Memory B cell (primary cell): Measurements from ENCODE around the gene OPTC.
"Not testable (repeated sequence)": the region's sequence is repeated elsewhere in the genome, so short reads cannot be mapped to it uniquely, and the experiment has no call there.

ENCODE experiments used
- ATAC-seq: fragments of 150-1000 bp; cut with Tn5 transposase; 2 replicates; pipeline ENCODE4 v1.10.0; 2021; ENCODE audit warnings: low read depth, mild to moderate bottlenecking, moderate library complexity
- DNase-seq, 2 donors: peaks; one replicate each; pipeline ENCODE4 v3.0.0; 2022; ENCODE audit warnings: low spot score in 2 of 2
- H3K27ac Mint-ChIP-seq: one replicate; pipeline ENCODE4 v1.8.0; 2022; ENCODE audit warnings: mild to moderate bottlenecking, moderate library complexity, mixed read lengths
- H3K27me3 Mint-ChIP-seq: one replicate; pipeline ENCODE4 v1.8.0; 2022; ENCODE audit warnings: mixed read lengths
- H3K36me3 Mint-ChIP-seq: one replicate; pipeline ENCODE4 v1.8.0; 2022; ENCODE audit warnings: mild to moderate bottlenecking, mixed read lengths
- H3K4me1 Mint-ChIP-seq: one replicate; pipeline ENCODE4 v1.8.0; 2022; ENCODE audit warnings: mixed read lengths
- H3K4me3 Mint-ChIP-seq: one replicate; pipeline ENCODE4 v1.8.0; 2022; ENCODE audit warnings: mild to moderate bottlenecking, moderate library complexity, mixed read lengths
- H3K9me3 Mint-ChIP-seq: one replicate; pipeline ENCODE4 v1.8.0; 2022; ENCODE audit warnings: mixed read lengths

The OPTC gene

GRCh38 chr1:203493901-203494300 lies at the start of gene OPTC:
Gene OPTC, plus strand, starts transcription at chr1:203494153. Its CDS starts 1,853 bp downstream, at chr1:203496006.
- ATAC-seq (no peak), DNase-seq (no peak)
- Mint-ChIP-seq H3K9me3 (no peaks in the 10 kb centered on the region), H3K36me3 (no peaks in the 10 kb centered on the region), H3K4me3 (no peak within 1 kb of the TSS), H3K4me1 (no peaks in the 10 kb centered on the region), H3K27me3 (peaks cover 13% of the 10 kb centered on the region), H3K27ac (no peak within 1 kb of the TSS)

GRCh38 chr1:203444171-203444576 lies 49.8 kb upstream of the OPTC start:
- Mint-ChIP-seq H3K27me3 (peaks cover 9% of the 10 kb centered on the region), H3K9me3 (peaks cover 2% of the 10 kb centered on the region), H3K4me1 (no peaks in the 10 kb centered on the region), H3K36me3 (peaks cover 2% of the 10 kb centered on the region), H3K27ac (no peak overlapping the region), H3K4me3 (no peak overlapping the region)
- DNase-seq (no peak), ATAC-seq (no peak)

GRCh38 chr1:203447151-203447550 lies 46.8 kb upstream of the OPTC start:
- Mint-ChIP-seq H3K27me3 (peaks cover 14% of the 10 kb centered on the region), H3K9me3 (peaks cover 2% of the 10 kb centered on the region), H3K4me1 (no peaks in the 10 kb centered on the region), H3K27ac (no peak overlapping the region), H3K4me3 (no peak overlapping the region), H3K36me3 (peaks cover 2% of the 10 kb centered on the region)
- DNase-seq (no peak), ATAC-seq (no peak)

- not testable (repeated sequence) for H3K36me3 Mint-ChIP-seq, DNase-seq, H3K4me1 Mint-ChIP-seq, H3K27ac Mint-ChIP-seq, H3K4me3 Mint-ChIP-seq, ATAC-seq, H3K9me3 Mint-ChIP-seq
- H3K27me3 Mint-ChIP-seq = peaks cover 14% of the 10 kb centered on the region
Observed at GRCh38 chr1:203447598-203447997, 46.4 kb upstream of the OPTC start.

- H3K27ac Mint-ChIP-seq = no peak overlapping the region
- peaks cover 15% of the 10 kb centered on the region for H3K27me3 Mint-ChIP-seq
- ATAC-seq = no peak
- H3K4me1 Mint-ChIP-seq = peaks cover 4% of the 10 kb centered on the region
- DNase-seq = no peak
- H3K36me3 Mint-ChIP-seq = peaks cover 2% of the 10 kb centered on the region
- peaks cover 2% of the 10 kb centered on the region for H3K9me3 Mint-ChIP-seq
- no peak overlapping the region for H3K4me3 Mint-ChIP-seq
Observed at GRCh38 chr1:203448521-203449061, 45.4 kb upstream of the OPTC start.

GRCh38 chr1:203450001-203450400 lies 44.0 kb upstream of the OPTC start:
- no peak for DNase-seq
- Mint-ChIP-seq H3K36me3 (peaks cover 1% of the 10 kb centered on the region), H3K4me3 (no peak overlapping the region), H3K27me3 (peaks cover 17% of the 10 kb centered on the region), H3K27ac (no peak overlapping the region), H3K4me1 (peaks cover 6% of the 10 kb centered on the region), H3K9me3 (peaks cover under 1% of the 10 kb centered on the region)
- no peak for ATAC-seq

- Mint-ChIP-seq H3K4me3 (no peak overlapping the region), H3K27ac (no peak overlapping the region), H3K9me3 (no peaks in the 10 kb centered on the region), H3K36me3 (no peaks in the 10 kb centered on the region), H3K4me1 (peaks cover 6% of the 10 kb centered on the region), H3K27me3 (peaks cover 20% of the 10 kb centered on the region)
- ATAC-seq (no peak), DNase-seq (no peak)
Observed at GRCh38 chr1:203450479-203451149, 43.3 kb upstream of the OPTC start.

GRCh38 chr1:203451836-203452784 lies 41.8 kb upstream of the OPTC start:
- H3K36me3 Mint-ChIP-seq = no peaks in the 10 kb centered on the region
- ATAC-seq = no peak
- no peaks in the 10 kb centered on the region for H3K9me3 Mint-ChIP-seq
- no peak overlapping the region for H3K27ac Mint-ChIP-seq
- DNase-seq = no peak
- H3K4me3 Mint-ChIP-seq = no peak overlapping the region
- peaks cover 6% of the 10 kb centered on the region for H3K4me1 Mint-ChIP-seq
- H3K27me3 Mint-ChIP-seq = peaks cover 28% of the 10 kb centered on the region

GRCh38 chr1:203453016-203453415 lies 40.9 kb upstream of the OPTC start:
- no peak overlapping the region for H3K4me3 Mint-ChIP-seq
- H3K4me1 Mint-ChIP-seq = peaks cover 6% of the 10 kb centered on the region
- no peak overlapping the region for H3K27ac Mint-ChIP-seq
- DNase-seq = no peak
- H3K36me3 Mint-ChIP-seq = no peaks in the 10 kb centered on the region
- ATAC-seq = no peak
- no peaks in the 10 kb centered on the region for H3K9me3 Mint-ChIP-seq
- peaks cover 31% of the 10 kb centered on the region for H3K27me3 Mint-ChIP-seq

GRCh38 chr1:203453616-203454015 lies 40.3 kb upstream of the OPTC start:
- Mint-ChIP-seq H3K27ac (no peak overlapping the region), H3K4me3 (no peak overlapping the region), H3K9me3 (no peaks in the 10 kb centered on the region), H3K36me3 (no peaks in the 10 kb centered on the region), H3K27me3 (peaks cover 33% of the 10 kb centered on the region), H3K4me1 (peaks cover 6% of the 10 kb centered on the region)
- DNase-seq (no peak), ATAC-seq (no peak)

- ATAC-seq (no peak), DNase-seq (no peak)
- H3K27ac Mint-ChIP-seq = no peak overlapping the region
- H3K9me3 Mint-ChIP-seq = no peaks in the 10 kb centered on the region
- H3K4me1 Mint-ChIP-seq = peaks cover 9% of the 10 kb centered on the region
- no peaks in the 10 kb centered on the region for H3K36me3 Mint-ChIP-seq
- no peak overlapping the region for H3K4me3 Mint-ChIP-seq
- H3K27me3 Mint-ChIP-seq = peaks cover 33% of the 10 kb centered on the region
Observed at GRCh38 chr1:203454986-203455471, 38.9 kb upstream of the OPTC start.

- Mint-ChIP-seq H3K27me3 (peaks cover 35% of the 10 kb centered on the region), H3K4me1 (peaks cover 12% of the 10 kb centered on the region), H3K4me3 (no peak overlapping the region), H3K36me3 (no peaks in the 10 kb centered on the region), H3K9me3 (no peaks in the 10 kb centered on the region), H3K27ac (no peak overlapping the region)
- ATAC-seq = no peak
- DNase-seq = no peak
Observed at GRCh38 chr1:203455706-203456105, 38.2 kb upstream of the OPTC start.

GRCh38 chr1:203456577-203456976 lies 37.4 kb upstream of the OPTC start:
- H3K4me3 Mint-ChIP-seq = no peak overlapping the region
- no peaks in the 10 kb centered on the region for H3K9me3 Mint-ChIP-seq
- H3K4me1 Mint-ChIP-seq = peaks cover 17% of the 10 kb centered on the region
- H3K27me3 Mint-ChIP-seq = peaks cover 29% of the 10 kb centered on the region
- DNase-seq (no peak), ATAC-seq (no peak)
- no peak overlapping the region for H3K27ac Mint-ChIP-seq
- H3K36me3 Mint-ChIP-seq = no peaks in the 10 kb centered on the region

GRCh38 chr1:203458078-203458477 lies 35.9 kb upstream of the OPTC start:
- DNase-seq (no peak), ATAC-seq (no peak)
- H3K4me3 Mint-ChIP-seq = no peak overlapping the region
- no peaks in the 10 kb centered on the region for H3K9me3 Mint-ChIP-seq
- H3K36me3 Mint-ChIP-seq = no peaks in the 10 kb centered on the region
- peaks cover 18% of the 10 kb centered on the region for H3K4me1 Mint-ChIP-seq
- no peak overlapping the region for H3K27ac Mint-ChIP-seq
- H3K27me3 Mint-ChIP-seq = peaks cover 27% of the 10 kb centered on the region
